GM12878 (cell line): ENCODE results near the gene SPEM2. TPM values are rescaled to one million over a fixed set of nuclear protein-coding genes. Genes with fewer than 3 reads are reported as not detected.

ENCODE experiments used
- ATAC-seq: fragments of 200-7000 bp; cut with Tn5 transposase; 3 replicates; pipeline ENCODE4 v1.9.1; 2020; ENCODE audit warnings: mild to moderate bottlenecking, moderate library complexity
- BruUV-seq: library from RNA; stranded (reverse); fragments of 400-500 nt; replicated peaks from 2 replicates; lab custom pipeline; 2021; lab: Mats Ljungman, UMichigan
- CTCF ChIA-PET: fragments of 300-600 bp; sonication (Branson Sonifier 250); formaldehyde crosslinking; extraction: SDS; loops from one replicate; lab custom pipeline; 2021; ENCODE audit warnings: inconsistent platforms; lab: Yijun Ruan, JAX
- POLR2A ChIA-PET: fragments of 350-600 bp; formaldehyde crosslinking; extraction: SDS; loops from one replicate; lab custom pipeline; 2021; ENCODE audit warnings: inconsistent platforms; lab: Charles Lee
- RAD21 ChIA-PET: fragments of 300-600 bp; sonication (Branson Sonifier 250); formaldehyde crosslinking; loops from one replicate; lab custom pipeline; 2023; ENCODE audit warnings: antibody characterized with exemption; ENCODE audit not compliant: unreplicated experiment; lab: Charles Lee
- SMC1A ChIA-PET: fragments of 300-600 bp; sonication (Branson Sonifier 250); formaldehyde crosslinking; loops from one replicate; lab custom pipeline; 2023; ENCODE audit not compliant: unreplicated experiment, uncharacterized antibody; lab: Charles Lee
- DNase-seq: peaks from one replicate; pipeline ENCODE4 v3.0.0-alpha.2; 2011; ENCODE audit warnings: low read depth, low spot score
- FAIRE-seq: peaks from 3 replicates; lab custom pipeline; 2011; peaks lifted over from hg19 to GRCh38; lab: Jason Lieb, UNC
- H2AFZ ChIP-seq: 2 replicates; pipeline ENCODE4 v1.6.0; 2011; ENCODE audit warnings: low read depth, low read length, control low read depth; ENCODE audit not compliant: control insufficient read depth
- H3K27ac ChIP-seq: 2 replicates; pipeline ENCODE4 v1.5.1; 2011; ENCODE audit warnings: control low read depth; ENCODE audit not compliant: control insufficient read depth, insufficient read depth
- H3K27me3 ChIP-seq, 2 experiments: replicated peaks in 1 of 2; 2 replicates each; pipeline versions ENCODE4 v1.6.0 to v1.6.1; 2011; ENCODE audit warnings: low read length in 1 of 2; ENCODE audit not compliant: control insufficient read depth in 2 of 2, insufficient read depth in 2 of 2
- H3K36me3 ChIP-seq, 2 experiments: 2 replicates each; pipeline ENCODE4 v1.5.1; 2011; ENCODE audit warnings: low read length in 1 of 2; ENCODE audit not compliant: control insufficient read depth in 2 of 2, insufficient read depth in 2 of 2
- H3K4me1 ChIP-seq: 2 replicates; pipeline ENCODE4 v1.6.1; 2011; ENCODE audit warnings: mild to moderate bottlenecking, low read length, moderate library complexity, mixed read lengths; ENCODE audit not compliant: control insufficient read depth, insufficient read depth
- H3K4me2 ChIP-seq: 2 replicates; pipeline ENCODE4 v1.6.0; 2011; ENCODE audit warnings: control low read depth; ENCODE audit not compliant: control insufficient read depth, insufficient read depth
- H3K4me3 ChIP-seq: fragments of 200-600 bp; sonication (generic); 2 replicates; pipeline ENCODE4 v1.5.1; 2016
- H3K79me2 ChIP-seq: 2 replicates; pipeline ENCODE4 v1.6.0; 2011; ENCODE audit warnings: low read length; ENCODE audit not compliant: control insufficient read depth, insufficient read depth
- H3K9ac ChIP-seq: 2 replicates; pipeline ENCODE4 v1.8.0; 2011; ENCODE audit warnings: low read length, control low read depth, mixed read lengths; ENCODE audit not compliant: control insufficient read depth, insufficient read depth
- H3K9me3 ChIP-seq: replicated peaks from 3 replicates; pipeline ENCODE4 v1.5.1; 2011; ENCODE audit warnings: mild to moderate bottlenecking, low read length; ENCODE audit not compliant: control insufficient read depth, insufficient read depth
- H4K20me1 ChIP-seq: 2 replicates; pipeline ENCODE4 v1.6.0; 2011; ENCODE audit not compliant: control insufficient read depth, insufficient read depth
- CHD1 ChIP-seq: IDR thresholded peaks from 2 replicates; pipeline ENCODE4 v1.6.1; 2012; ENCODE audit warnings: low read depth, low read length, improper control_type of control experiment
- HDGF ChIP-seq: fragments of 450-650 bp; IDR thresholded peaks from 2 replicates; pipeline ENCODE4 v1.6.1; 2016; ENCODE audit warnings: antibody characterized with exemption
- JUNB ChIP-seq: IDR thresholded peaks from 2 replicates; pipeline ENCODE4 v1.6.1; 2016; ENCODE audit warnings: antibody characterized with exemption, mild to moderate bottlenecking
- MTA3 ChIP-seq: IDR thresholded peaks from 2 replicates; pipeline ENCODE4 v1.6.1; 2012; ENCODE audit warnings: low read length, inconsistent platforms, borderline replicate concordance
- RB1 ChIP-seq: fragments of 450-650 bp; formaldehyde crosslinking; IDR thresholded peaks from 2 replicates; pipeline ENCODE4 v1.6.1; 2017; ENCODE audit warnings: mild to moderate bottlenecking, borderline replicate concordance
- RCOR1 ChIP-seq: conservative IDR thresholded peaks from 2 replicates; pipeline ENCODE4 v1.6.1; 2012; ENCODE audit warnings: low read depth, low read length, improper control_type of control experiment
- RUNX3 ChIP-seq: IDR thresholded peaks from 2 replicates; pipeline ENCODE4 v1.6.1; 2012; ENCODE audit warnings: low read length, inconsistent platforms
- SUPT20H ChIP-seq: IDR thresholded peaks from 2 replicates; pipeline ENCODE4 v1.6.1; 2011; ENCODE audit warnings: low read depth, mild to moderate bottlenecking, low read length, moderate library complexity, borderline replicate concordance; ENCODE audit not compliant: control insufficient read depth
- TARDBP ChIP-seq: IDR thresholded peaks from 2 replicates; pipeline ENCODE4 v1.6.1; 2016; ENCODE audit warnings: borderline replicate concordance
- TCF12 ChIP-seq: IDR thresholded peaks from 2 replicates; pipeline ENCODE4 v1.6.1; 2011; ENCODE audit warnings: low read depth, mild to moderate bottlenecking, low read length
- ZSCAN29 ChIP-seq: fragments of 450-650 bp; IDR thresholded peaks from 2 replicates; pipeline ENCODE4 v1.6.1; 2017; ENCODE audit warnings: mild to moderate bottlenecking, moderate library complexity
- WGBS: methylation state at CpG from one replicate; pipeline ENCODE4 v1.1.6; 2016; ENCODE audit warnings: low lambda C conversion rate; ENCODE audit not compliant: insufficient replicate concordance, insufficient coverage; ENCODE audit errors: missing lambda C conversion rate; 5-methylcytosine and 5-hydroxymethylcytosine counted together
- in situ Hi-C: fragments of 300-500 bp; cut with MboI; formaldehyde crosslinking; loops from 9 replicates; pipeline ENCODE4 v1.14.3; 2018; ENCODE audit warnings: mixed read lengths
- intact Hi-C: fragments of 100-400 bp; cut with micrococcal nuclease; formaldehyde crosslinking; loops from one replicate; pipeline ENCODE4 v1.14.2; 2022; ENCODE audit not compliant: unreplicated experiment
- polyA plus RNA-seq, 11 experiments: library from polyadenylated mRNA; depleted of rRNA in 4 of 11; unstranded in 6 of 11; stranded (reverse) in 5 of 11; fragments of >200 nt; fragmentation: Nextera tagmentation in 4 of 11; fragmentation: Illumina TruSeq in 1 of 11; extraction: Ambion mirVana in 4 of 11; extraction: Trizol in 1 of 11; gene quantifications; 1 replicate in 1 of 11; 2 replicates in 10 of 11; pipeline versions ENCODE4 v1.2.1 to v1.2.3, GENCODE V29; 2011 to 2016; ENCODE audit warnings: inconsistent platforms in 2 of 11, missing spikeins in 2 of 11, low read depth in 1 of 11
- total RNA-seq, 4 experiments: library from RNA; depleted of rRNA in 3 of 4; stranded (reverse); fragments of >200 nt in 3 of 4; fragmentation: Illumina TruSeq in 1 of 4; extraction: Trizol in 1 of 4; gene quantifications; 2 replicates each; pipeline versions ENCODE4 v1.2.1 to v1.2.3, GENCODE V29; 2013 to 2021

Gene SPEM2
- total and polyA plus RNA-seq, 10 of the 15 experiments (the other 5 are each of a cell fraction or from before 2014, with no cell fraction given) = not detected

DNA sequence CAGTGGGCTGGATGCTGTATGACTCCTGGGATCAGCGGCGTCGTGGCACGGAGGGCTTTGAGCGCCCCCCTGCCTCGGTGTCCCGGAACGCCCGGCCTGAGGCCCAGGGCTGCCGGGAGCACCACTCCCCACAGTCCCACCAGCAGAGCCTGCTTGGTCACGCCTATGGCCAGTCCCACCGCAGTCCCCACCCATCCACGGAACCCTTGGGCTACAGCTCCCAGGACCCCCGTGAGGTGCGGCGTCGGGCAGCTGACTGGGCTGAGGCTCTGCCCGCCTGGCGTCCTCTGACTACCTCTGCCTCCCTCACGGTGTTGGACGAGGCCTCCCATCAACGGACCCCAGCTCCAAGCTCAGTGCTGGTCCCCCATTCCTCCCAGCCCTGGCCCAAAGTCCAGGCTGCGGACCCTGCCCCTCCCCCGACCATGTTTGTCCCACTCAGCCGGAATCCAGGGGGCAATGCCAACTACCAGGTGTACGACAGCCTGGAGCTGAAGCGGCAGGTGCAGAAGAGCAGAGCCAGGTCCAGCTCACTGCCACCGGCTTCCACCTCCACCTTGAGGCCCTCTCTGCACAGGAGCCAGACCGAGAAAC, 1.6 kb downstream of the SPEM2 start:
- intact Hi-C loops (no loop called here), in situ Hi-C loops (no loop called here)
- H3K9ac ChIP-seq = no peak overlapping the region
- H3K79me2 ChIP-seq = no peaks in the 10 kb centered on the region
- no TSS peak for BruUV-seq
- FAIRE-seq = no peak
- RAD21 ChIA-PET = no interaction called here
- WGBS = 62% methylated on average over 29 of the region's 29 CpGs
- no peak for ATAC-seq
- no peaks in the 10 kb centered on the region for H3K36me3 ChIP-seq
- H3K9me3 ChIP-seq = no peaks in the 10 kb centered on the region
- TF ChIP-seq JUNB (no peak), ZSCAN29 (no peak), TCF12 (no peak), SUPT20H (no peak), TARDBP (no peak), RB1 (no peak), HDGF (no peak), CHD1 (no peak), RUNX3 (no peak), MTA3 (no peak), RCOR1 (no peak)
- no peaks in the 10 kb centered on the region for H3K4me1 ChIP-seq
- H3K27ac ChIP-seq = no peak overlapping the region
- no peak overlapping the region for H3K4me2 ChIP-seq
- DNase-seq = no peak
- H3K27me3 ChIP-seq = no peaks in the 10 kb centered on the region; a peak in 1 of 4 replicates
- no peak overlapping the region for H2AFZ ChIP-seq
- POLR2A ChIA-PET = no interaction called here
- SMC1A ChIA-PET = no interaction called here
- H3K4me3 ChIP-seq = no peak overlapping the region
- CTCF ChIA-PET = interaction anchor here (0.8 kb wide), 1 partner anchor 70 kb away, joined by 3 read pairs; no protein-coding TSS in a partner anchor
- no peaks in the 10 kb centered on the region for H4K20me1 ChIP-seq
